Midbrain (tissue), 1 donor: ENCODE measurements around the gene ZBTB46.
"Not testable (repeated sequence)": the region's sequence is repeated elsewhere in the genome, so short reads cannot be mapped to it uniquely, and the experiment has no call there.

Experiments
- DNase-seq: peaks from one replicate; lab custom pipeline; 2025; lab: John Stamatoyannopoulos, UW

The ZBTB46 gene

GRCh38 chr20:63830841-63831588 lies at the start of gene ZBTB46:
Gene ZBTB46 (minus strand): TSS chr20:63831264. CDS start chr20:63790757, 40,507 bp downstream.
- peak; percentile 16 for DNase-seq

GRCh38 chr20:63878899-63879663 lies 48.0 kb upstream of the ZBTB46 start:
- no peak for DNase-seq

- no peak for DNase-seq
Observed at GRCh38 chr20:63877755-63878470, 46.8 kb upstream of the ZBTB46 start.

- DNase-seq = no peak
Observed at GRCh38 chr20:63876489-63877036, 45.5 kb upstream of the ZBTB46 start.

- DNase-seq = not testable (repeated sequence)
Observed at GRCh38 chr20:63874241-63874640, 43.2 kb upstream of the ZBTB46 start.

GRCh38 chr20:63873477-63873971 lies 42.5 kb upstream of the ZBTB46 start:
- no peak for DNase-seq

GRCh38 chr20:63868264-63868663 lies 37.2 kb upstream of the ZBTB46 start:
- DNase-seq = no peak

- DNase-seq = not testable (repeated sequence)
Observed at GRCh38 chr20:63867042-63867441, 36.0 kb upstream of the ZBTB46 start.

GRCh38 chr20:63864978-63865640 lies 34.0 kb upstream of the ZBTB46 start, which contains the start of gene TPD52L2:
Gene TPD52L2 (plus strand): TSS chr20:63865270. CDS start chr20:63865366, 96 bp downstream.
- peak; percentile 97 for DNase-seq

- DNase-seq = no peak
Observed at GRCh38 chr20:63864545-63864977, 33.5 kb upstream of the ZBTB46 start.

GRCh38 chr20:63863798-63864544 lies 32.9 kb upstream of the ZBTB46 start:
- DNase-seq = peak; percentile 48

- DNase-seq = no peak
Observed at GRCh38 chr20:63863021-63863797, 32.1 kb upstream of the ZBTB46 start.

- no peak for DNase-seq
Observed at GRCh38 chr20:63861981-63862901, 31.2 kb upstream of the ZBTB46 start.

- no peak for DNase-seq
Observed at GRCh38 chr20:63861365-63861934, 30.4 kb upstream of the ZBTB46 start, which contains the start of gene ABHD16B. Gene ABHD16B (plus strand): TSS chr20:63861498. CDS start chr20:63861541, 43 bp downstream.

GRCh38 chr20:63860325-63861051 lies 29.4 kb upstream of the ZBTB46 start:
- no peak for DNase-seq

- no peak for DNase-seq
Observed at GRCh38 chr20:63859166-63859699, 28.2 kb upstream of the ZBTB46 start.
